IMR-90 (cell line): ENCODE results near the gene IPO7. TPM values are rescaled to one million over a fixed set of nuclear protein-coding genes. Genes with fewer than 3 reads are reported as not detected.

Experiments used
- ATAC-seq: fragments of 200-7000 bp; cut with Tn5 transposase; 2 replicates; pipeline ENCODE4 v1.9.1; 2020; ENCODE audit warnings: low read depth, mild to moderate bottlenecking, moderate library complexity
- BruUV-seq: library from RNA; stranded (reverse); fragments of 400-500 nt; replicated peaks from 2 replicates; lab custom pipeline; 2021; lab: Mats Ljungman, UMichigan
- CTCF ChIA-PET: fragments of 300-600 bp; formaldehyde crosslinking; extraction: SDS; loops from one replicate; lab custom pipeline; 2021; ENCODE audit warnings: antibody characterized with exemption; lab: Yijun Ruan, JAX
- POLR2A ChIA-PET: fragments of 300-600 bp; sonication (Branson Sonifier 250); formaldehyde crosslinking; loops from one replicate; lab custom pipeline; 2022; ENCODE audit warnings: antibody characterized with exemption; ENCODE audit not compliant: unreplicated experiment; lab: Charles Lee
- DNase-seq: peaks from one replicate; pipeline ENCODE4 v3.0.0; 2013
- H2AFZ ChIP-seq: replicated peaks from 2 replicates; pipeline ENCODE3; 2013; ENCODE audit warnings: low read length, mild to moderate bottlenecking; ENCODE audit not compliant: poor library complexity
- H2AK5ac ChIP-seq: 2 replicates; pipeline ENCODE4 v1.6.1; 2013; ENCODE audit warnings: low read depth, low read length, inconsistent platforms
- H2AK9ac ChIP-seq: replicated peaks from 2 replicates; pipeline ENCODE3; 2013; ENCODE audit warnings: mild to moderate bottlenecking, low read depth, low read length, moderate library complexity; ENCODE audit not compliant: poor library complexity
- H2BK120ac ChIP-seq: 2 replicates; pipeline ENCODE4 v1.6.1; 2013; ENCODE audit warnings: low read depth, low read length, inconsistent platforms
- H2BK15ac ChIP-seq: 3 replicates; pipeline ENCODE4 v1.6.1; 2013; ENCODE audit warnings: low read depth, low read length, inconsistent platforms
- H2BK20ac ChIP-seq: 2 replicates; pipeline ENCODE4 v1.6.1; 2013; ENCODE audit warnings: low read depth, mild to moderate bottlenecking, inconsistent platforms, low read length, moderate library complexity
- H2BK5ac ChIP-seq: 2 replicates; pipeline ENCODE4 v1.6.1; 2013; ENCODE audit warnings: mild to moderate bottlenecking, low read depth, low read length, inconsistent platforms; ENCODE audit not compliant: poor library complexity, severe bottlenecking
- H3K14ac ChIP-seq: replicated peaks from 2 replicates; pipeline ENCODE4 v1.6.1; 2013; ENCODE audit warnings: low read depth, low read length, inconsistent platforms
- H3K18ac ChIP-seq: 2 replicates; pipeline ENCODE4 v1.6.1; 2013; ENCODE audit warnings: low read depth, low read length, control low read depth
- H3K23ac ChIP-seq: 2 replicates; pipeline ENCODE4 v1.6.1; 2013; ENCODE audit warnings: low read depth, low read length, inconsistent platforms
- H3K27ac ChIP-seq: 2 replicates; pipeline ENCODE4 v1.5.1; 2013; ENCODE audit warnings: mild to moderate bottlenecking, control low read depth, low read length; ENCODE audit not compliant: insufficient read depth
- H3K27me3 ChIP-seq: 2 replicates; pipeline ENCODE4 v1.6.1; 2013; ENCODE audit warnings: low read length; ENCODE audit not compliant: control insufficient read depth, insufficient read depth
- H3K36me3 ChIP-seq: 2 replicates; pipeline ENCODE4 v1.6.1; 2013; ENCODE audit warnings: low read length, mixed read lengths; ENCODE audit not compliant: control insufficient read depth, insufficient read depth
- H3K4ac ChIP-seq: 2 replicates; pipeline ENCODE4 v1.6.1; 2013; ENCODE audit warnings: low read depth, low read length, inconsistent platforms
- H3K4me1 ChIP-seq: 2 replicates; pipeline ENCODE4 v1.6.1; 2013; ENCODE audit warnings: low read length, mixed read lengths; ENCODE audit not compliant: control insufficient read depth, insufficient read depth
- H3K4me2 ChIP-seq: 2 replicates; pipeline ENCODE4 v1.6.1; 2013; ENCODE audit warnings: low read depth, mild to moderate bottlenecking, control low read depth, low read length, moderate library complexity
- H3K4me3 ChIP-seq: 2 replicates; pipeline ENCODE4 v1.5.1; 2013; ENCODE audit warnings: low read depth, mild to moderate bottlenecking, control low read depth, low read length, moderate library complexity; ENCODE audit not compliant: insufficient read depth
- H3K56ac ChIP-seq: 2 replicates; pipeline ENCODE4 v1.6.1; 2013; ENCODE audit warnings: low read length, inconsistent platforms; ENCODE audit not compliant: insufficient read depth; ENCODE audit errors: extremely low read depth
- H3K79me1 ChIP-seq, 2 experiments: 2 replicates each; pipeline ENCODE4 v1.6.1; 2013; ENCODE audit warnings: low read length in 2 of 2, inconsistent platforms in 1 of 2, low read depth in 1 of 2
- H3K9ac ChIP-seq: 2 replicates; pipeline ENCODE4 v1.6.1; 2013; ENCODE audit warnings: low read depth, low read length, control low read depth
- H3K9me1 ChIP-seq: 2 replicates; pipeline ENCODE4 v1.6.1; 2013; ENCODE audit warnings: low read length, inconsistent platforms; ENCODE audit not compliant: insufficient read depth
- H3K9me3 ChIP-seq: 2 replicates; pipeline ENCODE4 v1.6.1; 2013; ENCODE audit warnings: low read length; ENCODE audit not compliant: control insufficient read depth, insufficient read depth
- H4K20me1 ChIP-seq: 2 replicates; pipeline ENCODE4 v1.6.1; 2013; ENCODE audit warnings: low read length, inconsistent platforms; ENCODE audit not compliant: insufficient read depth
- H4K5ac ChIP-seq: 2 replicates; pipeline ENCODE4 v1.6.1; 2013; ENCODE audit warnings: mild to moderate bottlenecking, low read depth, low read length, control low read depth
- H4K8ac ChIP-seq, 2 experiments: 2 replicates each; pipeline ENCODE4 v1.6.1; 2013; ENCODE audit warnings: low read depth in 2 of 2, low read length in 2 of 2, control low read depth in 1 of 2, inconsistent platforms in 1 of 2
- H4K91ac ChIP-seq: 2 replicates; pipeline ENCODE4 v1.6.1; 2013; ENCODE audit warnings: low read depth, low read length, inconsistent platforms; ENCODE audit not compliant: insufficient read depth
- BHLHE40 ChIP-seq: fragments of 150-350 bp; IDR thresholded peaks from 2 replicates; pipeline ENCODE4 v1.6.1; 2016; ENCODE audit warnings: mild to moderate bottlenecking, low read depth, low read length
- CHD1 ChIP-seq: IDR thresholded peaks from 2 replicates; pipeline ENCODE4 v1.6.1; 2012; ENCODE audit warnings: low read depth, low read length, improper control_type of control experiment
- FOS ChIP-seq: fragments of 150-350 bp; IDR thresholded peaks from 2 replicates; pipeline ENCODE4 v1.6.1; 2016; ENCODE audit warnings: low read depth, low read length
- MAFK ChIP-seq: IDR thresholded peaks from 2 replicates; pipeline ENCODE4 v1.6.1; 2012; ENCODE audit warnings: low read depth, low read length, improper control_type of control experiment
- WGBS, 2 experiments: methylation state at CpG; one replicate each; pipeline versions ENCODE4 v1.1.5 to v1.1.7; 2013; ENCODE audit warnings: missing lambda C conversion rate in 2 of 2; ENCODE audit not compliant: insufficient read length in 1 of 2; ENCODE audit errors: extremely low coverage in 2 of 2; 5-methylcytosine and 5-hydroxymethylcytosine counted together
- dilution Hi-C: fragments of 300-500 bp; cut with HindIII; formaldehyde crosslinking; loops from one replicate; pipeline ENCODE4 v1.14.3; 2018; ENCODE audit warnings: low sequenced_read_pairs; ENCODE audit not compliant: unreplicated experiment
- in situ Hi-C: fragments of 300-500 bp; cut with MboI; formaldehyde crosslinking; loops from 3 replicates; pipeline ENCODE4 v1.14.3; 2019; ENCODE audit warnings: low sequenced_read_pairs, inconsistent platforms, mixed read lengths
- intact Hi-C: fragments of 100-400 bp; cut with micrococcal nuclease; formaldehyde crosslinking; loops from 2 replicates; pipeline ENCODE4 v1.10.0; 2022
- polyA plus RNA-seq, 3 experiments: library from polyadenylated mRNA; depleted of rRNA; stranded (reverse); fragments of >200 nt; gene quantifications; 2 replicates each; pipeline ENCODE4 v1.2.3, GENCODE V29; 2012; ENCODE audit warnings: low replicate concordance in 1 of 3
- total RNA-seq: library from RNA; depleted of rRNA; stranded (reverse); fragments of >200 nt; gene quantifications from 2 replicates; pipeline ENCODE4 v1.2.3, GENCODE V29; 2012

Gene IPO7
- total and polyA plus RNA-seq, 2 of the 4 experiments (the other 2 are of a cell fraction) = 40.6 to 110 TPM

DNA sequence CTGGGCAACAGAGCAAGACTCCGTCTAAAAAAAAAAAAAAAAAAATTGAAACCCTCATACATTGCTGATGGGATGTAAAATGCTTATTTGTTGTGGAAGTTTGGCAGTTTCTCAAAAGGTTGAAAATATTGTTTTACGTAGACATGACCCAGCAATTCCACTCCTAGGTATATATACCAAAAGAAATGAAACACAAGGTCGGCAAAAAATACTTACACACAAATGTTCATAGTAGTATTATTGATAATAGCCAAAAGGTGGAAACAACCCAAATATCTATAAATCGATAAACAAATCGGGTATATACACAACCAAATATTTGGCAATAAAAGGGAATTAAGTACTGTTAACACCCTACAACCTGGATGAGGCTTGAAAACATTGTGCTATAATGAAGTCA is 71.3 kb downstream of the IPO7 start:
- Histone ChIP-seq H4K20me1 (no peaks in the 10 kb centered on the region), H3K18ac (no peak overlapping the region), H2BK5ac (no peak overlapping the region), H2AK9ac (no peak overlapping the region), H4K8ac (no peak overlapping the region), H3K4me3 (no peak overlapping the region), H4K91ac (no peak overlapping the region), H3K9me1 (no peaks in the 10 kb centered on the region), H2BK15ac (no peak overlapping the region), H2BK20ac (no peak overlapping the region), H2AK5ac (no peak overlapping the region), H2AFZ (no peak overlapping the region), H3K9me3 (0 out of 2 replicates have a peak, but pooled peaks cover 5% of the 10 kb centered on the region), H3K4me1 (no peaks in the 10 kb centered on the region), H3K9ac (no peak overlapping the region), H3K14ac (no peak overlapping the region), H3K27ac (no peak overlapping the region), H3K4ac (no peak overlapping the region), H2BK120ac (no peak overlapping the region), H3K4me2 (no peak overlapping the region), H3K23ac (no peak overlapping the region), H4K5ac (no peak overlapping the region), H3K79me1 (peaks cover 9 to 14% of the 10 kb centered on the region in 2 experiments; a peak in 3 of 4 replicates), H3K36me3 (no peaks in the 10 kb centered on the region), H3K56ac (no peak overlapping the region), H3K27me3 (no peaks in the 10 kb centered on the region)
- in situ Hi-C loops = no loop called here
- intact Hi-C loops = no loop called here
- dilution Hi-C loops = no loop called here
- CTCF ChIA-PET = interaction anchor here (0.6 kb wide), 1 partner anchor 282 kb away, joined by 3 read pairs; no protein-coding TSS in a partner anchor
- TF ChIP-seq CHD1 (no peak), FOS (no peak), MAFK (peak; percentile 19; the same call in 1 of the 2 replicates), BHLHE40 (no peak)
- DNase-seq (no peak), ATAC-seq (no peak)
- BruUV-seq = no TSS peak
- WGBS, 2 experiments = no CpG with 5 or more reads among the region's 5 CpGs
- POLR2A ChIA-PET = no interaction called here
